Caco-2 (cell line): ENCODE results near the gene ZNF181. TPM values are rescaled to one million over a fixed set of nuclear protein-coding genes. Genes with fewer than 3 reads are reported as not detected.

Source experiments
- BruUV-seq: library from RNA; stranded (reverse); fragments of 400-500 nt; replicated peaks from 2 replicates; lab custom pipeline; 2021; lab: Mats Ljungman, UMichigan
- CTCF ChIA-PET: fragments of 300-600 bp; sonication (Branson Sonifier 250); formaldehyde crosslinking; loops from one replicate; lab custom pipeline; 2022; ENCODE audit warnings: antibody characterized with exemption; lab: Charles Lee
- POLR2A ChIA-PET: fragments of 300-600 bp; sonication (Branson Sonifier 250); formaldehyde crosslinking; loops from one replicate; lab custom pipeline; 2022; ENCODE audit warnings: antibody characterized with exemption; lab: Charles Lee
- DNase-seq, 2 experiments: peaks; one replicate each; pipeline versions ENCODE4 v3.0.0 to v3.0.0-alpha.2; 2020 to 2022
- H3K27me3 ChIP-seq: replicated peaks from 2 replicates; pipeline ENCODE4 v1.6.0; 2011; ENCODE audit warnings: low read length; ENCODE audit not compliant: control insufficient read depth, insufficient read depth
- H3K36me3 ChIP-seq: 2 replicates; pipeline ENCODE4 v1.5.1; 2011; ENCODE audit warnings: low read length; ENCODE audit not compliant: control insufficient read depth, insufficient read depth
- H3K4me1 ChIP-seq: fragments of 250-450 bp; sonication (Bioruptor Pico); 2 replicates; pipeline ENCODE4 v1.5.1; 2020; ENCODE audit warnings: mild to moderate bottlenecking
- H3K4me3 ChIP-seq: 2 replicates; pipeline ENCODE4 v1.5.1; 2011; ENCODE audit warnings: low read depth, mild to moderate bottlenecking, control low read depth, low read length
- H3K9me3 ChIP-seq: fragments of 250-450 bp; sonication (Bioruptor Pico); 2 replicates; pipeline ENCODE4 v1.5.1; 2020; ENCODE audit warnings: mild to moderate bottlenecking, moderate library complexity
- H3K27ac Mint-ChIP-seq: one replicate; pipeline ENCODE4 v1.8.0; 2022; ENCODE audit warnings: mixed read lengths; ENCODE audit not compliant: unreplicated experiment
- H3K27me3 Mint-ChIP-seq: one replicate; pipeline ENCODE4 v1.8.0; 2022; ENCODE audit warnings: mixed read lengths; ENCODE audit not compliant: insufficient read depth, unreplicated experiment
- H3K36me3 Mint-ChIP-seq: one replicate; pipeline ENCODE4 v1.8.0; 2022; ENCODE audit warnings: mild to moderate bottlenecking, mixed read lengths; ENCODE audit not compliant: insufficient read depth, unreplicated experiment
- H3K4me1 Mint-ChIP-seq: one replicate; pipeline ENCODE4 v1.8.0; 2022; ENCODE audit warnings: low read depth, mixed read lengths; ENCODE audit not compliant: unreplicated experiment
- H3K4me3 Mint-ChIP-seq: one replicate; pipeline ENCODE4 v1.8.0; 2022; ENCODE audit warnings: mild to moderate bottlenecking, moderate library complexity, mixed read lengths; ENCODE audit not compliant: unreplicated experiment
- H3K9me3 Mint-ChIP-seq: one replicate; pipeline ENCODE4 v1.8.0; 2022; ENCODE audit warnings: mixed read lengths; ENCODE audit not compliant: unreplicated experiment
- intact Hi-C: fragments of 100-400 bp; cut with micrococcal nuclease; formaldehyde crosslinking; loops from one replicate; pipeline ENCODE4 v1.10.0; 2022; ENCODE audit not compliant: unreplicated experiment
- total RNA-seq: library from RNA; stranded (reverse); gene quantifications from 2 replicates; pipeline ENCODE4 v1.2.3, GENCODE V29; 2022
- TF ChIP-seq, protein P1 (sequence below), 2 experiments: fragments of 200-600 bp in 1 of 2; IDR thresholded peaks; 1 replicate in 1 of 2; 2 replicates in 1 of 2; pipeline versions ENCODE4 v1.5.1 to v1.8.0; 2011 to 2022; ENCODE audit warnings: antibody characterized with exemption in 1 of 2, control low read depth in 1 of 2, inconsistent platforms in 1 of 2, low read depth in 1 of 2, low read length in 1 of 2, mild to moderate bottlenecking in 1 of 2, moderate library complexity in 1 of 2; ENCODE audit not compliant: insufficient read depth in 1 of 2, severe bottlenecking in 1 of 2, unreplicated experiment in 1 of 2

ZNF181 gene
- total RNA-seq, 1 experiment from 2014 or later = 5.4 TPM

DNA sequence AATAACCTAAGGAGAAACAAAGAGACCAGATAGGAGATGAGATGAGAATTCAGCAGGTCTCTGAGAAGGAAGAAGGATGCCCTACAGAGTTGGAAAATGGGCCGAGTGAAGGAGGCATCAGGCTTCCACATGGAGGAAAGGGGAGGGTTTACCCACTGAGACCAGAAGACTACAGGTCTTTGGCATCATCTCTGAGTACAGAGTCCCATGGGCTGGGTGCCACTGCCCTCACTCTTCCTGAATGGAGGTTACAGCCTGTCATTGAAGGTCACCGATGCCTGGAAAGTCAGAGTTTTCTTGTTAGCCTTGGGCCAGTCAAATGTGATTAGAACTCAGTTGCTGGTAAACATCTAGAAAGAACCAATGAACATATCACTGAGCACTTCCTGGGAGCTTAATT, 46.7 kb upstream of the ZNF181 start:
- Mint-ChIP-seq H3K4me1 (no peaks in the 10 kb centered on the region), H3K27ac (no peak overlapping the region)

GRCh38 chr19:34688592-34688991, 45.5 kb upstream of the ZNF181 start:
- Mint-ChIP-seq H3K27me3 (peaks cover 5% of the 10 kb centered on the region), H3K27ac (no peak overlapping the region)

More for the DNA sequence above, 46.7 kb upstream of the ZNF181 start:
- no peaks in the 10 kb centered on the region for H3K27me3 ChIP-seq
- no peaks in the 10 kb centered on the region for H3K4me1 ChIP-seq
- DNase-seq = no peak
- Mint-ChIP-seq H3K27me3 (peaks cover 5% of the 10 kb centered on the region), H3K36me3 (peaks cover 18% of the 10 kb centered on the region), H3K9me3 (peaks cover 52% of the 10 kb centered on the region), H3K4me3 (no peak overlapping the region)
- POLR2A ChIA-PET = no interaction called here
- intact Hi-C loops = no loop called here
- no peak overlapping the region for H3K4me3 ChIP-seq
- CTCF ChIA-PET = no interaction called here
- H3K9me3 ChIP-seq = peaks cover 21% of the 10 kb centered on the region; the same call in 1 of the 2 replicates
- BruUV-seq = no TSS peak
- peaks cover 2% of the 10 kb centered on the region; the same call in 1 of the 2 replicates for H3K36me3 ChIP-seq
- TF ChIP-seq, protein P1, sequence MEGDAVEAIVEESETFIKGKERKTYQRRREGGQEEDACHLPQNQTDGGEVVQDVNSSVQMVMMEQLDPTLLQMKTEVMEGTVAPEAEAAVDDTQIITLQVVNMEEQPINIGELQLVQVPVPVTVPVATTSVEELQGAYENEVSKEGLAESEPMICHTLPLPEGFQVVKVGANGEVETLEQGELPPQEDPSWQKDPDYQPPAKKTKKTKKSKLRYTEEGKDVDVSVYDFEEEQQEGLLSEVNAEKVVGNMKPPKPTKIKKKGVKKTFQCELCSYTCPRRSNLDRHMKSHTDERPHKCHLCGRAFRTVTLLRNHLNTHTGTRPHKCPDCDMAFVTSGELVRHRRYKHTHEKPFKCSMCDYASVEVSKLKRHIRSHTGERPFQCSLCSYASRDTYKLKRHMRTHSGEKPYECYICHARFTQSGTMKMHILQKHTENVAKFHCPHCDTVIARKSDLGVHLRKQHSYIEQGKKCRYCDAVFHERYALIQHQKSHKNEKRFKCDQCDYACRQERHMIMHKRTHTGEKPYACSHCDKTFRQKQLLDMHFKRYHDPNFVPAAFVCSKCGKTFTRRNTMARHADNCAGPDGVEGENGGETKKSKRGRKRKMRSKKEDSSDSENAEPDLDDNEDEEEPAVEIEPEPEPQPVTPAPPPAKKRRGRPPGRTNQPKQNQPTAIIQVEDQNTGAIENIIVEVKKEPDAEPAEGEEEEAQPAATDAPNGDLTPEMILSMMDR (IDR thresholded peaks at IDR 0.05; ENCODE audit: insufficient read depth in 1 of 2, low read depth in 1 of 2, low read length in 1 of 2, severe bottlenecking in 1 of 2, unreplicated experiment in 1 of 2) = no peak

DNA sequence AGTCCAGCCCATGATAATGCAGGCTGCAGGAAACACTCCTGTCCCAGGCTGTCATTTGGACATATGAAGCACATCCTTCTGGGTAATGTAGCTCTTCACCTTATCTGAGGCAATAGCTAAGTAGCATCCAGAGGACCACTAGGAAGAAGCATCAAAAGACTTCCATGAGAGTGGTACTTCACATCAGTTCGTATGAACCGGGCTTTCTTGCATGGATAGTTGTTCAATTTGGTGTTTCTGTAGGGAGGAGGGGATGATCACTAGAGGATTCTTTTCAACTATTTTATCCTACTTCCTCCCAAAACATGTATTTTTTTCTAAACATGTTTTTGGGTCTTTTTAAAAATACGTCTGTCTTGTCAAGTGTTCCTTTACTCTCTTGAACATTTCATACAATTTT, 43.7 kb upstream of the ZNF181 start:
- H3K27me3 ChIP-seq = no peaks in the 10 kb centered on the region
- DNase-seq = no peak
- no peak overlapping the region for H3K4me3 ChIP-seq
- ChIA-PET POLR2A (no interaction called here), CTCF (no interaction called here)
- no peak overlapping the region for H3K4me3 Mint-ChIP-seq
- no TSS peak for BruUV-seq
- H3K9me3 Mint-ChIP-seq = peaks cover 34% of the 10 kb centered on the region
- H3K27ac Mint-ChIP-seq = no peak overlapping the region
- H3K4me1 ChIP-seq = no peaks in the 10 kb centered on the region
- H3K27me3 Mint-ChIP-seq = peaks cover 7% of the 10 kb centered on the region
- no peaks in the 10 kb centered on the region for H3K4me1 Mint-ChIP-seq
- TF ChIP-seq, protein P1 (IDR thresholded peaks at IDR 0.05; ENCODE audit: insufficient read depth in 1 of 2, low read depth in 1 of 2, low read length in 1 of 2, severe bottlenecking in 1 of 2, unreplicated experiment in 1 of 2) = no peak
- intact Hi-C loops = no loop called here
- H3K36me3 ChIP-seq = no peaks in the 10 kb centered on the region
- H3K9me3 ChIP-seq = peaks cover 14% of the 10 kb centered on the region; the same call in 1 of the 2 replicates
- H3K36me3 Mint-ChIP-seq = no peaks in the 10 kb centered on the region

More at GRCh38 chr19:34688592-34688991, 45.5 kb upstream of the ZNF181 start:
- Histone ChIP-seq H3K4me3 (no peak overlapping the region), H3K9me3 (peaks cover 19% of the 10 kb centered on the region; the same call in 1 of the 2 replicates), H3K4me1 (no peaks in the 10 kb centered on the region), H3K36me3 (no peaks in the 10 kb centered on the region), H3K27me3 (no peaks in the 10 kb centered on the region)
- H3K4me3 Mint-ChIP-seq = no peak overlapping the region
- H3K4me1 Mint-ChIP-seq = no peaks in the 10 kb centered on the region
- peaks cover 49% of the 10 kb centered on the region for H3K9me3 Mint-ChIP-seq
- no TSS peak for BruUV-seq
- ChIA-PET CTCF (no interaction called here), POLR2A (no interaction called here)
- intact Hi-C loops = no loop called here
- DNase-seq = no peak
- TF ChIP-seq, protein P1 (IDR thresholded peaks at IDR 0.05; ENCODE audit: insufficient read depth in 1 of 2, low read depth in 1 of 2, low read length in 1 of 2, severe bottlenecking in 1 of 2, unreplicated experiment in 1 of 2) = no peak
- H3K36me3 Mint-ChIP-seq = peaks cover 5% of the 10 kb centered on the region
